Occipital lobe (tissue), 2 donors: ENCODE data around the gene FNBP1. TPM values are rescaled to one million over a fixed set of nuclear protein-coding genes. Genes with fewer than 3 reads are reported as not detected.
A peak's percentile ranks its signal among the peaks of the same experiment; 100 is the strongest.

Source experiments
- DNase-seq: peaks from one replicate; lab custom pipeline; 2025; lab: John Stamatoyannopoulos, UW
- total RNA-seq: library from RNA; depleted of rRNA; stranded (reverse); fragments of >200 nt; gene quantifications from one replicate; pipeline ENCODE4 v1.2.3, GENCODE V29; 2014

FNBP1 gene
- total RNA-seq, result 59.9 TPM

DNA sequence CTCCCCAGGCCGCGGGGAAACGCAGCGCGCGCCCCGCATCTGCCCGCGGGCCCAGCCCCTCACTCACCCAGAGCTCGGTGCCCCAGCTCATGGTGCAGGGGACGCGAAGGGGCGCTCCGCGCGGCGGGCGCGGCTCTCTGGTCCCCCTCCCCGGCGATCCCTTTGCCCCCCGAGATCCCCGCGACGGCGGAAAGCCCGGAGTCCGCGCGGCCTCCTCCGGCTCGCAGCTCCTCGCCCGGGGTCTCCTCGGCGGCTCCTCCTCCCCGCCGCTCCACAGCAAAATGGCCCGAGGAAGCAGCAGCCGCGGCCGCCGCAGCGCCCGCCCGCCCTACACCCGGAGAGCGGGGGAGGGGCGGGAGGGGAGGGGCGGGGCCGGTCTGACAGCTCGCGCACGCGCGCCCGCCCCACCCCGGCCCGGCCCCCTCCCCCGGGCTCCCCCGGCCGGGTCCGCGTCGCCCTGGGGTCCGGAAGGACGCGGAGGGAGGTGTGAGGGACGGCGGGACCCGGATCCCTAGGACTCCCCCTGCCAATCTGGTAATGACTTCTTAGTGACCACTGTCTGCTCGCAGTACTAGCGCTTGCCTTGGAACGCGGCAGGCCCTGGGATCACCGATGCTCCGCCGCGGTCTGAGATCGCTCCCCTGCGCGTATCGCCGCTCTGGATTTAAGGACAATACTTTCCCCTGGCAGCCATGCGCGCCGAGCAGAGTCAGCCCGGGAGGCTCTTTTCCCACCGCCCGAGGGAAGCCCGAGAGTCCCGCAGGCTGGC lies at the start of gene FNBP1:
TSS of gene FNBP1 (minus strand) at position 305 of the 769 bp plus-strand sequence. CDS start at position 91, 214 bp downstream.
- peak; percentile 71 for DNase-seq

DNA sequence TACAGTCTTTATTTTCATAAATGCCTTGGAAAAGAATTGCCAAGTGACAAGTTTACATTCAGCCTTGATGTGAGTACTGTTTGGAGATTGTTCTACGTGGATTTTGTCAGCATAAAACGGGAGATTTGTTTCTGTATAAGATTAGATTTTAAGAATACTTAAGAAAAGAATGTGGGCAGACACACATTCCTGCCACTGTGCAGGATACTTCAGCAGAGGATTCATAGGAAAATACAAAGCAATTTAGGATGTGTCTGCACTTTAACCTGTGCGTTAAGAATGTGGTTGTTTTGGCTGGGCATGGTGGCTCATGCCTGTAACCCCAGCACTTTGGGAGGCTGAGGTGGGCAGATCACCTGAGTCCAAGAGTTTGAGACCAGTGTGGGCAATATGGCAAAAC lies 47.9 kb upstream of the FNBP1 start:
- no peak for DNase-seq

DNA sequence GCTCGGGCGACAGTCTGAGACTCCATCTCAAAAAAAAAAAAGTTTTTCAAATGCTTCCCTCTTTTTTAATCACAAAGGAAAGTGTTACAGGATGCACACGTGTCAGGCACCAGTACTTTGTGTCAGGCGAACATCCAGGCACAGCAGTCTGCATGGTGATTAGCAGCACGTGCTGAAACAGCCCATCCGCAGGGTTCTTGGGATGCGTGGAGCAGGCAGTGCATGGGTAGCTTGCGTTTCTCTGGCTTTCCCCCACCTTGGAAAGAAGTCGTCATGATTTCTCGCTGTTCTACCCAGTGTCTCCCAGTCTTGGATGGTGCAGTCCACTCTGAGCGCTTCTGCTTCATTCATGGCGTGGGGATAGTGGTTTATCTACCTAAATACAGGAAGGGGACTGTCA lies 46.2 kb upstream of the FNBP1 start:
- DNase-seq, result no peak

DNA sequence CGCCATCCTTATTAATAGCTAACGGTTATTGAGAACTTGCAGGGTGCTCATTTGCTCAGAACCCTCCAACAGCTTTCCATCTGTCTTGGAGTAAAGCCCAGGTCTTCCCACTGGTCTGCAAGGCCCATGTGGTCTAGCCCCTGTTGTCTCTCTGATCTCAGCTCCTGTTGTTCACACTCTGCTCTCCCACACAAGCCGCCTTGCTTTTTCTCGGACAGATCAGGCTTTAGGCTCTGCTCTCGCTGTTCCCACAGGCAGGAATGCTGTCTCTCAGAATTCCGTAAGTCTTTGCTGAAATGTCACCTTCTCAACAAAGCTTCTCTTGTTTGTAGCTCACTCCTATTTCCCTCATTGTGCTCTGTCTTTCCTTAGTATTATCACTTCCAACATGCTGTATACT lies 45.1 kb upstream of the FNBP1 start:
- no peak for DNase-seq

DNA sequence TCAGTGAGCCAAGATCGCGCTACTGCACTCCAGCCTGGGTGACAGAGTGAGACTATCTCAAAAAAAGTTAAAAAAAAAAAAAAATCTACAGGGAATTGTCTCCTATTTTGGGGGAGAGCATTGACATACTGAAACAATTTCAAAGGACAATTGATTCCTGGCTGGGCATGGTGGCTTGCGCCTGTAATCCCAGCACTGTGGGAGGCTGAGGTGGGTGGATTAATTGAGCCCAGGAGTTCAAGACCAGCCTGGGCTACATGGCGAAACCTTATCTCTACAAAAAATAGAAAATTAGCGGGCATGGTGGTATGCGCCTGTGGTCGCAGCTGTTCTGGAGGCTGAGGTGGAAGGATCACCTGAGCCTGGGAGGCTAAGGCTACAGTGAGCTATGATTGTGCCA lies 41.3 kb upstream of the FNBP1 start:
- no peak for DNase-seq

DNA sequence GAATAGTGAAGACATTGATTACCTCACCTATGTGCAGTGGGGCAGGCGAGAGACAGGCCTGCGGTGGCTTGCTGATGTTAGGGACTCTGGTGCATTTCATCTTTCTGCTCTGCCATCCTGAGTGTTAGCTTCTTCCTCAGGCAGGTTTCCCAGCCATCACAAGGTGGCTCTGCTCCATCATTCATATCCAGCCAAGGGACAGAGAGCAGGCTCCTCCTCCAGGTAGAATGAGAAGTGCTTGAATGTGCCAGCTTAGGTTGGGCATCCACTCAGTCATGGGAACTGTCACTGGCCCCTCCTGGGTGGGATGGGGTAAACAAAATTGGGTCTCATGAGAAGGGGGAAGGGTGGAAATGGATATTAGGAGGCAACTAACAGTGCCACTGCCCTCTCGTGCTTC lies 35.6 kb upstream of the FNBP1 start:
- DNase-seq, result peak; percentile 24

DNA sequence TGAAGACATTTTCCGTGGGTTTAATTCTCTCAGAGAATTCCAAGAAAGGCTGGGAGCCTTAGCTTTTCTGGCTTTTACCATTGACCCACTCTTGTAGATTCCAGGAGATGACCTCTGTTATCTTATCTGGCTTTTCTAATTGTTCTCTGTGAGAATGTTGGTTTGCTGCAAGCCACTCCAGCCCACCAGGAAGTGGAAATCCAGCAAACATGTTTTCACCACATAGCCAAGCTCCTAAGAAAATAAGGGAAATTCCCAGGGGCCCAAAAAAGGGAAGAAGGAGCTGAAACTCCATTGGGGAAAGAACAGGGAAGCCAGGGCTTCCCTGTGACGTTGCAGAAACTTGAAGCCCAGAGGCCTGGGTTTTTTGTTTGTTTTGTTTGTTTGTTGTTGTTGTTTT lies 30.4 kb upstream of the FNBP1 start:
- no peak for DNase-seq

DNA sequence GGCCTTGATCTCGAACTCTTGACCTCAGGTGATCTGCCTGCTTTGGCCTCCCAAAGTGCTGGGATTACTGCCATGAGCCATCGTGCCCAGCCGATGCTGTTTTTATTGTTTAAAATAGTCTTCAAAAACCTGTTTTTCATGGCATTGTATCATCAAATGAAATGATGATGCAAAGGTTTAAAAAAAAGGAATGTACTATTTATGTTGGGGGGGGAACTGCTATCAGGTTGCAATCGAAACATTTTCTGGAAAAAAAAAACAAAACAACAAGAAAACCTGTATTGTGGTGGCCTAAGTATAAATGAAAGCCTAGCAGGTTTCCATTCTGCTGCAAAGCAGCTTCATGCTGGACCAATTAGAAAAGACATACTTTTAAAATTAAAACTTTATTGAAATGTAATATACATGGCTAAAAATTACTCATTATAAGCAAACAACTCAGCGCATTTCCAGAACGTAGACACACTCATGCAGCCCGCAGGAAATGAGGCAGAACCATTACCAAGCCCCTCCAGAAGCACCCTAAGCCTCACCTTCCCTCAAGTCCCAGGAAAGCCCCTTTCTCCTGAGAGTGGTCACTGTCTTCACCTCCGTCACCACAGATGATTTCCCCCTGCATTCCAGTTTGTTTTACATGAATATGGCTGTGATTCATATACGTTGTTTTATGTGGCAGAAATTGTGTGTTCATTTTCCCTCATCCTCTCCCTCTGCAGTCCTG lies 29.7 kb upstream of the FNBP1 start:
- no peak for DNase-seq

DNA sequence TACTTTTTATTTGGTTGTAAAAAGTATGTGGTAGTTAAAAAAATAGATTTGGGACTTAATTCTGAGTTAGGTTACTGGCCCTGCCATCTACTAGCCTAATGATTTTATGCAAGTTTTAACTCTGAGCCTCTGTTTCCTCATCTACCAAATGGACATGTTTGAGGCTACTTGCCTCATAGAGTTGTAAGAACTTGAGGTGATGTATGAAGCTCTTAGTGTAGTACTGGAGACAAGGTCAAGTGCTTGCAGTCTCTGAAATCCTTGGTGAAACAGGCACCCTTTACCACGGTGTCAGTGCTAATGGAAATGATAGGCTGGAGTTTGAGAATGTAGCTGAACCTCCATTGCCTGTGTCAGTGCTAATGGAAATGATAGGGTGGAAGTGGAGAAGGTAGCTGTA lies 26.1 kb upstream of the FNBP1 start:
- no peak for DNase-seq

DNA sequence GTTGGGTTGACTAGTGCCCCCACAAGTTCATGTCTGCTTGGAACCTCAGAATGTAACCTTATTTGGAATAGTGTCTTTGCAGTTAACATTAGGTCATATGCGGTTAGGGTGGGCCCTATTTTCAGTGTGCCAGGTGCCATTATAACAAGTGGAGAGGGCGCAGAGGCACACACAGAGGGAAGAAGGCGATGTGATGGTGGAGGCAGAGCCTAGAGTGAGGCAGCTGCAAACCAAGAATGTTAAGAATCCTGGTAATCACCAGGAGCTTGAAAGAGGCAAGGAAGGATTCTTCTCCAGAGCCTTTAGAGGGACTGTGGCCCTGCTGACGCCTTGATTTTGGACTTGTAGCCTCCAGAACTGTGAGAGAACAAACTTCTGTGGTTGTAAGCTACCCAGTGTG lies 21.6 kb upstream of the FNBP1 start:
- DNase-seq, result no peak

DNA sequence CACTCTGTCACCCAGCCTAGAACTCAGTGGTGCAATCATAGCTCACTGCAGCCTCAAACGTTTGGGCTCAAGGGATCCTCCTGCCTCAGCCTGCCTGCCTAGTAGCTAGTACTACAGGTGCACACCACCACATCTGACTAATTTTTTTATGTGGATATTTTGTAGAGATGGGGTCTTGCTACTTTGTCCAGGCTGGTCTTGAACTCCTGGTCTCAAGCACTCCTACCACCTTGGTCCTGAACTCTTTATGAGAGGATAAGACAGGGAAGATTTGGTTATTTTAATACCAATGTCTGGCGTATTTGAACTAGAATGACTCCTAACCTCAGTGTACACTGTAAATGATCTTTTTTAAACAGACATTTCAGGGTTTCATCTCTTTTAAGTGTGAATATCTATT lies 19.8 kb upstream of the FNBP1 start:
- DNase-seq, result no peak

DNA sequence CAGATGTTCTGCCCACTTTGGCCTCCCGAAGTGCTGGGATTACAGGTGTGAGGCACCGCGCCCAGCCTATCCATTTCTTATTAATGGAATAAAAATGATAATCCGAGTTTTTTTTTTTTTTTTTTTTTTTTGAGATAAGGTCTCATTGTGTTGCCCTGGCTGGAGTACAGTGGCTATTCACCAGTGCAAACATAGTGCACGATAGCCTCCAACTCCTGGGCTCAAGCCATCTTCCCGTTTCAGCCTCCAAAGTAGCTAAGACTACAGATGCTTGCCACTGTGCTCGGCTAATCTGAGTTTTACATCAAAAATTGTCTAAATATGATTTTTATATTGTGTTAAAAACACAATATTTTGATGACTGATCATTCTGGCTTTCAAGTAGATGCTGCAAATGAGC lies 17.3 kb upstream of the FNBP1 start:
- no peak for DNase-seq

DNA sequence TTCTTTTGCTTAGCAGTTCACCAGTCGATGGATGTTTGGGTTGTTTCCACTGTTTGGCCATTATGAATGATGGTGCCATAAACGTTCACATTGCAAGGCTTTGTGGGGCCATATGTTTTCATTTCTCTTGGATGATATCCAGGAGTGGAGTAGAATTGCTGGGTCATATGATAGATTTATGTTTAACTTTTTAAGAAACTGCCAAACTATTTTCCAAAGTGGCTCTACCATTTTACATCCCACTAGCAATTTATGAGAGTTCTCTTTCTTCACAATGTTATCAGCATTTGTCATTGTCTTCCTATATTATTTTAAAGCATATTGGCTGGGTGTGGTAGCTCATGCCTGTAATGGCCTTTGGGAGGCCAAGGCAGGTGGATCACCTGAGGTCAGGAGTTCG lies 15.9 kb upstream of the FNBP1 start:
- no peak for DNase-seq

DNA sequence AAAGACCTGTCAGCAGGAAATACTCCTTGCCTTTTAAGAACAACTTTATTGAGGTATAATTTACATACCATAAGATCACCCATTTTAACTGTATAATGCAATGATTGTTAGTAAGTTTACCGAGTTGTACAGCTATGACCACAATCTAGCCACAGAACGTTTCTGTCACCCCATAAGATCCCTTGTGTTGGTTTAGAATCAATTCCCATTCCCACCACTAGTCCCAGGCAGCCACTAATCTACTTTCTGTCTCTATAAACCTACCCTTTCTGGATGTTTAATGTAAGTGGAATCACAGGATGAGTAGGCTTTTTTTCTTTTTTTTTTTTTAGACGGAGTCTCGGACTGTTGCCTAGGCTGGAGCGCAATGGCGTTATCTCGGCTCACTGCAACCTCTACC lies 15.2 kb upstream of the FNBP1 start:
- no peak for DNase-seq

DNA sequence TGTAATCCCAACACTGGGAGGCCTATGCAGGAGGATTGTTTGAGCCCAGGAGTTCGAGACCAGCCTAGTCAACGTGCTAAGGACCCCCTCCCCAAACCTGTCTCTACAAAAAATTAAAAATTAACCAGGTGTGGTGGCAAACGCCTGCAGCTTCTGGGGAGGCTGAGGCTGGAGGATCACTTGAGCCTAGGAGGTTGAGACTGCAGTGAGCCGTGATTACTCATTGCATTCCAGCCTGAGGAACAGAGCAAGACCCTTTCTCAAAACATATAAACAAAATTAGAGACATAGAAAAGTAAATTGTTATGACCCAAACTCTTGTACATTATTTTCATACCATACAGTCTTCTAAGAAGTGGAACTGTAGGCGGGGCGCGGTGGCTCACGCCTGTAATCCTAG lies 11.8 kb upstream of the FNBP1 start:
- DNase-seq, result no peak

DNA sequence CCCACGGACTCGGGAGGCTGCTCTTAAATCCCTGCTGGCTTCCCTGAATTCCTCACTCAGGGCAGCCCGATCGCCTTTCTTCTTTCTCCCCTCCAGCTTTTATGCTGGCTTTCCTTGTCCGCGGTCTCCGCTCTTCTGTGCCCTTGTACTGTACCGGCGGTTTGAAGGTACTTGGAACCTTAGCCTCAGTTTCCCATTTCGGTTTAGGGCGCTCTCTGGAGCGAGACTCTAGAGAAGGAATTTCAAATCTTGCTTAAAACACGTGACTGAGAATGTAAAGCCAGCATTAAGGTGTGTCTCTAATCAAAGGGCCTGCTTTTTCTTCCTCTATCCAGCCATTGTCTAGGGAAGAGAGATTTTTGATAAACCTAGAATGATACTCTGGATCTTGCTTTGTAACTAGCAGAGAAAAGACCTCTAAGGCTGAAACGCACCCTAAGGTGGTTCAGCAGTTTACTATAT lies 11.4 kb upstream of the FNBP1 start:
- no peak for DNase-seq

DNA sequence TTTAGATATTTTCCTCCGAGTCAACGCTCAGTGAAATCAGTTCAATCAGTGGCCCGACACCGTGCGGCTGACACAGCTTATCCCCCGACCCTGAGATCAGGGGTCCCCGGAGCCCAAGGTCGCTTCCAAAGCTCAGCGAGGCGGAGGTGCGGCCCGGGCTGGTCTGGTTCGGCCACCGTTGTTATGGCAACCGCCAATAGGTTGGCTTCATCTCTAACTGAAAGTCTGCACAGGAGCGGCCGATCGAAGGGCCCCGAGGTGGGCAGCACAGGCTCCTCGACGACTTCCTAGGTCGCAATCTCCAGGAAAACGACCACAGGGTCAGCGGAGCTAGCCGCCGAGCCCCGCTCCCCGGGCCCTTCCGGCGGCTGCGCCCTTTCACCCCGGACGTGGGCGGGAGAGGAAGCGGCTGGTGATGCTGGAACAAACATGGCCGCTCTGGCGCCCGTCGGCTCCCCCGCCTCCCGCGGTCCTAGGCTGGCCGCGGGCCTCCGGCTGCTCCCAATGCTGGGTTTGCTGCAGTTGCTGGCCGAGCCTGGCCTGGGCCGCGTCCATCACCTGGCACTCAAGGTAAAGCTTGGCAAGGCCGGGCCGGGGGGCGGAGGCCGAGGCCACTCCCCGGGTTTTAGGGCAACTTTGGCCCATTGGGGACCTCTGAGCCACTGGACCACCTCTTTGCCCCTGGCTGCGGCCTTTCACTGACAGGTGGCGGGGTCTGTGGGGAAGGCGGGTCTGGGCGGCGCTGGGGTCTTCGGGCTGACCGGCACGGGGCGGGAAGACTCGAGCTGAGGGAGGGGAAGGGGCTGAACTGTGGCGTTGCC lies 10.7 kb upstream of the FNBP1 start, which contains the start of gene GPR107:
TSS of gene GPR107 (plus strand) at position 403 of the 821 bp plus-strand sequence. CDS start at position 430, 27 bp downstream.
- DNase-seq, result peak; percentile 56

DNA sequence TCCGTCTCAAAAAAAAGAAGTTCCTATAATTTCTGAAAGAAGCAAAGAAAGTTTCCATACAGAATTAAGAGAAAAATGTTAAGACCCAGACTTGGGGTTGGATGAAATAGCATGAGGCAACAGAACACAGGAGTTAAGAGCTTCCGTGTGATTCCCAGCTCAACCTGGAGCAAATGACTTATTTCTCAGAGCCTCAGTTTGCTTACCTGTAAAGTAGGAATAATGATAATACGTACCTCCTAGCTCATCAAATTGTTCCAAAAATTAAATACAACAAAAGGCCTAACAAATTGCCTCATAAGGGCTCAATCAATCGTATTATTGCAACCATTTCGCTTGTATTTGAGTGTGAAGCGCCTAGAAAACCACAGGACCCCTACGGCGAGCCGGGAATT lies 10.1 kb upstream of the FNBP1 start:
- DNase-seq, result no peak

DNA sequence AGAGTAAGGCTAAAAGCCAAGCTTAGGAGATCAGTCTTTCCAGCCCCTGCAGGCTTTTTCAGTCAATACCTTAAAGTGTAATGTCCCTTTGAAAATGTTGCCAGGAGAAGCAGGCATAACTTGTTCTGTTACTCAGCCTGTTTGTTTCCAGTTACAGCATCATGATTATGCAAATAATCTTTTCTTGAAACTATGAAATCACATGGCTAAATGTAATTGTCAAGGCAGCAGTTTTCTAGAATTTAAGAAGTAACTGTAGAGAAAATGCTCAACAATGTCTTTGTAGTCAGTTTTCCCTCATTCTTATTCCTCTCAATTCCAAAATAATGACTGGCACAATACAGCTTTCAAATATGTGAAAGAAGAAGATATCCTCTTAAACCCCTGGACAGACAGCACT lies 8.9 kb upstream of the FNBP1 start:
- DNase-seq, result no peak

DNA sequence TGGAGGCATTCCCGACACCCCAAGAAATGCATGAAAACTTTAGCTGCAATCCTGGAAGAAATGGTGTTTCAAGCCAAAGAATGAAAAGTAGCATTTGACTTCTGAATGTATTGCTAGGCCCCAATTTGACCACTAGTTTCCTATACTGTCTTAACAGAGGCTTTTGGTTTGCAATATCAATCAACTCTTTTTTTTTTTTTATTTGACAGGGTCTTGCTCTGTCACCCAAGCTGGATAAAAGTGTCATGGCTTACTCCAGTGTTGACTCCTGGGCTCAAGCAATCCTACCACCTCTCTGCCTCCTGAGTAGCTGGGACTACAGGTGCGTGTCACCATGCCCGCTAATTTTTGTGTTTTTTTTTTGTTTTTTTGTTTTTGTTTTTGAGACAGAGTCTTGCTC lies 7.5 kb upstream of the FNBP1 start:
- DNase-seq, result no peak

DNA sequence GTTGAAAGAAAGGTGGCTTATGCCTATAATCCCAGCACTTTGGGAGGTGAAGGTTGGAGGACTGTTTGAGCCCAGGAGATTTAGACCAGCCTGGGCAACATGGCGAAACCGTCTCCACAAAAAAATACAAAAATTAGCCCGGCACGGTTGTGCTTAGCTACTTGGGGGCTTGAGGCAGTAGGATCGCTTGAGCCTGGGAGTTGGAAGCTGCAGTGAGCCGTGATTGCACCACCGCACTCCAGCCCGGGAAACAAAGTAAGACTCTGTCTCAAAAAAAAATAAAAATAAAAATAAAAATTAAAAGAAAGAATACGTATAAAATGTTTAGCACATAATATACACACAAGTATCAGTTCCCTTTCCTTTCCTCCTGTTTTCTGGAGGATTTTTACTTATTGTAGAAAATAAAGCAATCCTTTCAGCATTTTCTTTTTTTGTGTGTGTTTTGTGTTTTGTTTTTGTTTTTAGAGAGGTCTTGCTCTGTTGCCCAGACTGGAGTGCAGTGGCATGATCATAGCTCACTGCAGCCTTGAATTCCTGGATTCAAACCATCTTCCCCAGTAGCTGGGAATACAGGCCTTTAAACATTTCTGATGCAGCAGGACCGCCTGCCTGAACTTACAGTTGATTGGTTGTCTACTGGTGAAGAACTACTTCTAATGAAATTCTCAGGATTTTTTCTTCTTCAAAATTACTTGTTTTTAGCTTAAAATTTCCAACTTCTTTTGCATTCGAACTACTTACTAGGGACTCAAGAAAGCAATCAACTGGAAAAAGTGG lies 6.6 kb upstream of the FNBP1 start:
- no peak for DNase-seq
